ENCODE data around the gene GLCE.
A peak's percentile ranks its signal among the peaks of the same experiment; 100 is the strongest.
"Not testable (repeated sequence)": the region's sequence is repeated elsewhere in the genome, so short reads cannot be mapped to it uniquely, and the experiment has no call there.

Gene GLCE

GRCh38 chr15:69161079-69161877, 843 bp downstream of the GLCE start:
- H3K9ac ChIP-seq (ENCODE audit: low read depth, low read length): no peak overlapping the region
- H3K4me1 ChIP-seq (ENCODE audit: control insufficient read depth, insufficient read depth, low read length): peaks cover 16% of the 10 kb centered on the region
- H3K27me3 ChIP-seq (ENCODE audit: control insufficient read depth, insufficient read depth, low read length): peaks cover 17% of the 10 kb centered on the region
- H3K9me3 ChIP-seq (ENCODE audit: control insufficient read depth, insufficient read depth, low read length): no peaks in the 10 kb centered on the region
- peak overlapping the region; percentile 86 for H3K4me3 ChIP-seq (ENCODE audit: low read depth, low read length)
- H3K36me3 ChIP-seq (ENCODE audit: control insufficient read depth, insufficient read depth, low read length): no peaks in the 10 kb centered on the region
- H3K27ac ChIP-seq (ENCODE audit: low read depth, low read length): no peak overlapping the region

GRCh38 chr15:69161878-69162213, 1.4 kb downstream of the GLCE start:
- H3K27me3 ChIP-seq (ENCODE audit: control insufficient read depth, insufficient read depth, low read length): peaks cover 17% of the 10 kb centered on the region
- no peaks in the 10 kb centered on the region for H3K36me3 ChIP-seq (ENCODE audit: control insufficient read depth, insufficient read depth, low read length)
- no peak overlapping the region for H3K27ac ChIP-seq (ENCODE audit: low read depth, low read length)
- no peaks in the 10 kb centered on the region for H3K9me3 ChIP-seq (ENCODE audit: control insufficient read depth, insufficient read depth, low read length)
- H3K9ac ChIP-seq (ENCODE audit: low read depth, low read length): no peak overlapping the region
- H3K4me3 ChIP-seq (ENCODE audit: low read depth, low read length): peak overlapping the region; percentile 86
- H3K4me1 ChIP-seq (ENCODE audit: control insufficient read depth, insufficient read depth, low read length): peaks cover 16% of the 10 kb centered on the region

GRCh38 chr15:69163141-69163669, 2.8 kb downstream of the GLCE start:
- H3K36me3 ChIP-seq (ENCODE audit: control insufficient read depth, insufficient read depth, low read length): no peaks in the 10 kb centered on the region
- H3K4me3 ChIP-seq (ENCODE audit: low read depth, low read length): no peak overlapping the region
- peaks cover 17% of the 10 kb centered on the region for H3K27me3 ChIP-seq (ENCODE audit: control insufficient read depth, insufficient read depth, low read length)
- no peaks in the 10 kb centered on the region for H3K9me3 ChIP-seq (ENCODE audit: control insufficient read depth, insufficient read depth, low read length)
- peaks cover 16% of the 10 kb centered on the region for H3K4me1 ChIP-seq (ENCODE audit: control insufficient read depth, insufficient read depth, low read length)
- H3K9ac ChIP-seq (ENCODE audit: low read depth, low read length): no peak overlapping the region
- H3K27ac ChIP-seq (ENCODE audit: low read depth, low read length): no peak overlapping the region

- no peaks in the 10 kb centered on the region for H3K9me3 ChIP-seq (ENCODE audit: control insufficient read depth, insufficient read depth, low read length)
- no peak overlapping the region for H3K9ac ChIP-seq (ENCODE audit: low read depth, low read length)
- H3K36me3 ChIP-seq (ENCODE audit: control insufficient read depth, insufficient read depth, low read length): no peaks in the 10 kb centered on the region
- H3K27me3 ChIP-seq (ENCODE audit: control insufficient read depth, insufficient read depth, low read length): peaks cover 17% of the 10 kb centered on the region
- H3K27ac ChIP-seq (ENCODE audit: low read depth, low read length): no peak overlapping the region
- H3K4me3 ChIP-seq (ENCODE audit: low read depth, low read length): no peak overlapping the region
- H3K4me1 ChIP-seq (ENCODE audit: control insufficient read depth, insufficient read depth, low read length): peaks cover 10% of the 10 kb centered on the region; the same call in 1 of the 2 replicates
Observed at GRCh38 chr15:69164807-69165636, 4.6 kb downstream of the GLCE start.

GRCh38 chr15:69165637-69166025, 5.2 kb downstream of the GLCE start:
- Histone ChIP-seq H3K9me3 (ENCODE audit: control insufficient read depth, insufficient read depth, low read length) (no peaks in the 10 kb centered on the region), H3K4me1 (ENCODE audit: control insufficient read depth, insufficient read depth, low read length) (peaks cover 10% of the 10 kb centered on the region; the same call in 1 of the 2 replicates), H3K9ac (ENCODE audit: low read depth, low read length) (no peak overlapping the region), H3K36me3 (ENCODE audit: control insufficient read depth, insufficient read depth, low read length) (no peaks in the 10 kb centered on the region), H3K27ac (ENCODE audit: low read depth, low read length) (no peak overlapping the region), H3K27me3 (ENCODE audit: control insufficient read depth, insufficient read depth, low read length) (peaks cover 17% of the 10 kb centered on the region), H3K4me3 (ENCODE audit: low read depth, low read length) (no peak overlapping the region)

GRCh38 chr15:69167218-69167846, 6.9 kb downstream of the GLCE start:
- H3K4me3 ChIP-seq (ENCODE audit: low read depth, low read length): no peak overlapping the region
- H3K27me3 ChIP-seq (ENCODE audit: control insufficient read depth, insufficient read depth, low read length): peaks cover 5% of the 10 kb centered on the region
- 0 out of 2 replicates have a peak, but pooled peaks cover 4% of the 10 kb centered on the region for H3K4me1 ChIP-seq (ENCODE audit: control insufficient read depth, insufficient read depth, low read length)
- no peaks in the 10 kb centered on the region for H3K9me3 ChIP-seq (ENCODE audit: control insufficient read depth, insufficient read depth, low read length)
- H3K36me3 ChIP-seq (ENCODE audit: control insufficient read depth, insufficient read depth, low read length): no peaks in the 10 kb centered on the region
- no peak overlapping the region for H3K9ac ChIP-seq (ENCODE audit: low read depth, low read length)
- H3K27ac ChIP-seq (ENCODE audit: low read depth, low read length): no peak overlapping the region

GRCh38 chr15:69168361-69168760, 7.9 kb downstream of the GLCE start:
- H3K27me3 ChIP-seq (ENCODE audit: control insufficient read depth, insufficient read depth, low read length); H3K36me3 ChIP-seq (ENCODE audit: control insufficient read depth, insufficient read depth, low read length); H3K9ac ChIP-seq (ENCODE audit: low read depth, low read length); H3K9me3 ChIP-seq (ENCODE audit: control insufficient read depth, insufficient read depth, low read length); H3K4me1 ChIP-seq (ENCODE audit: control insufficient read depth, insufficient read depth, low read length); H3K4me3 ChIP-seq (ENCODE audit: low read depth, low read length); H3K27ac ChIP-seq (ENCODE audit: low read depth, low read length): not testable (repeated sequence)

- not testable (repeated sequence) for H3K27me3 ChIP-seq (ENCODE audit: control insufficient read depth, insufficient read depth, low read length); H3K9ac ChIP-seq (ENCODE audit: low read depth, low read length); H3K27ac ChIP-seq (ENCODE audit: low read depth, low read length); H3K36me3 ChIP-seq (ENCODE audit: control insufficient read depth, insufficient read depth, low read length); H3K4me1 ChIP-seq (ENCODE audit: control insufficient read depth, insufficient read depth, low read length); H3K4me3 ChIP-seq (ENCODE audit: low read depth, low read length); H3K9me3 ChIP-seq (ENCODE audit: control insufficient read depth, insufficient read depth, low read length)
Observed at GRCh38 chr15:69169540-69169939, 9.1 kb downstream of the GLCE start.

- Histone ChIP-seq H3K27ac (ENCODE audit: low read depth, low read length) (no peak overlapping the region), H3K9me3 (ENCODE audit: control insufficient read depth, insufficient read depth, low read length) (no peaks in the 10 kb centered on the region), H3K4me3 (ENCODE audit: low read depth, low read length) (no peak overlapping the region), H3K4me1 (ENCODE audit: control insufficient read depth, insufficient read depth, low read length) (no peaks in the 10 kb centered on the region), H3K36me3 (ENCODE audit: control insufficient read depth, insufficient read depth, low read length) (no peaks in the 10 kb centered on the region), H3K9ac (ENCODE audit: low read depth, low read length) (no peak overlapping the region), H3K27me3 (ENCODE audit: control insufficient read depth, insufficient read depth, low read length) (no peaks in the 10 kb centered on the region)
Observed at GRCh38 chr15:69170597-69170996, 10.2 kb downstream of the GLCE start.

GRCh38 chr15:69172847-69173246, 12.4 kb downstream of the GLCE start:
- Histone ChIP-seq H3K36me3 (ENCODE audit: control insufficient read depth, insufficient read depth, low read length) (no peaks in the 10 kb centered on the region), H3K4me1 (ENCODE audit: control insufficient read depth, insufficient read depth, low read length) (no peaks in the 10 kb centered on the region), H3K4me3 (ENCODE audit: low read depth, low read length) (no peak overlapping the region), H3K27ac (ENCODE audit: low read depth, low read length) (no peak overlapping the region), H3K9ac (ENCODE audit: low read depth, low read length) (no peak overlapping the region), H3K9me3 (ENCODE audit: control insufficient read depth, insufficient read depth, low read length) (no peaks in the 10 kb centered on the region), H3K27me3 (ENCODE audit: control insufficient read depth, insufficient read depth, low read length) (no peaks in the 10 kb centered on the region)

GRCh38 chr15:69175536-69175935, 15.1 kb downstream of the GLCE start:
- Histone ChIP-seq H3K4me3 (ENCODE audit: low read depth, low read length) (no peak overlapping the region), H3K27ac (ENCODE audit: low read depth, low read length) (no peak overlapping the region), H3K27me3 (ENCODE audit: control insufficient read depth, insufficient read depth, low read length) (no peaks in the 10 kb centered on the region), H3K9ac (ENCODE audit: low read depth, low read length) (no peak overlapping the region), H3K4me1 (ENCODE audit: control insufficient read depth, insufficient read depth, low read length) (no peaks in the 10 kb centered on the region), H3K9me3 (ENCODE audit: control insufficient read depth, insufficient read depth, low read length) (no peaks in the 10 kb centered on the region), H3K36me3 (ENCODE audit: control insufficient read depth, insufficient read depth, low read length) (no peaks in the 10 kb centered on the region)

Measured in HUES48 (cell line).